GM18507 (cell line): ENCODE results near the gene DYDC2.
"Not testable (repeated sequence)": the region's sequence is repeated elsewhere in the genome, so short reads cannot be mapped to it uniquely, and the experiment has no call there.

Experiments used
- DNase-seq: peaks from one replicate; pipeline ENCODE4 v3.0.0; 2011; ENCODE audit warnings: low read depth; ENCODE audit not compliant: insufficient read length; ENCODE audit errors: extremely low spot score
- FAIRE-seq: peaks from 2 replicates; lab custom pipeline; 2011; peaks lifted over from hg19 to GRCh38; lab: Jason Lieb, UNC

Gene DYDC2

GRCh38 chr10:80410578-80411145 is 54.1 kb downstream of the DYDC2 start:
- FAIRE-seq (no peak), DNase-seq (no peak)

GRCh38 chr10:80411267-80411668 is 54.7 kb downstream of the DYDC2 start:
- DNase-seq (no peak), FAIRE-seq (no peak)

- DNase-seq (no peak), FAIRE-seq (no peak)
Measured at GRCh38 chr10:80411681-80412220, 55.2 kb downstream of the DYDC2 start.

- FAIRE-seq (no peak), DNase-seq (no peak)
Measured at GRCh38 chr10:80412486-80412885, 55.9 kb downstream of the DYDC2 start.

GRCh38 chr10:80413271-80413996 is 56.9 kb downstream of the DYDC2 start:
- DNase-seq (no peak), FAIRE-seq (no peak)

GRCh38 chr10:80414142-80414895 is 57.7 kb downstream of the DYDC2 start:
- DNase-seq (no peak), FAIRE-seq (no peak)

- DNase-seq (no peak), FAIRE-seq (no peak)
Measured at GRCh38 chr10:80415734-80416478, 59.3 kb downstream of the DYDC2 start.

- DNase-seq, result no peak
- no peak for FAIRE-seq
Measured at GRCh38 chr10:80416479-80417098, 60.0 kb downstream of the DYDC2 start.

- not testable (repeated sequence) for DNase-seq, FAIRE-seq
Measured at GRCh38 chr10:80417256-80417655, 60.7 kb downstream of the DYDC2 start.
